Kidney (tissue), 14 donors: Measurements from ENCODE around the gene APBB2. TPM values are rescaled to one million over a fixed set of nuclear protein-coding genes. Genes with fewer than 3 reads are reported as not detected.

Experiments
- DNase-seq, 5 donors: peaks; one replicate each; pipeline ENCODE4 v3.0.0-alpha.2; 2013 to 2020
- FAIRE-seq: peaks from 2 replicates; lab custom pipeline; 2012; peaks lifted over from hg19 to GRCh38; lab: Jason Lieb, UNC
- H3K27ac ChIP-seq, 2 donors: one replicate each; pipeline ENCODE4 v1.7.0; 2013; ENCODE audit warnings: low read depth in 2 of 2, low read length in 2 of 2, inconsistent platforms in 1 of 2
- H3K27me3 ChIP-seq: one replicate; pipeline ENCODE4 v1.7.1; 2013; ENCODE audit warnings: low read length, inconsistent platforms; ENCODE audit not compliant: control insufficient read depth, insufficient read depth
- H3K36me3 ChIP-seq, 3 donors: one replicate each; pipeline versions ENCODE4 v1.7.0 to v1.7.1; 2013; ENCODE audit warnings: low read length in 3 of 3, control low read depth in 1 of 3, inconsistent platforms in 1 of 3; ENCODE audit not compliant: insufficient read depth in 3 of 3, control insufficient read depth in 2 of 3
- H3K4me1 ChIP-seq, 3 donors: one replicate each; pipeline versions ENCODE4 v1.7.0 to v1.7.1; 2013; ENCODE audit warnings: low read length in 3 of 3, inconsistent platforms in 1 of 3, low read depth in 1 of 3; ENCODE audit not compliant: control insufficient read depth in 2 of 3, insufficient read depth in 2 of 3
- H3K4me3 ChIP-seq, 3 donors: one replicate each; pipeline versions ENCODE4 v1.7.0 to v1.8.1; 2013; ENCODE audit warnings: low read length in 3 of 3, control low read depth in 1 of 3, inconsistent platforms in 1 of 3
- H3K9ac ChIP-seq, 3 donors: one replicate each; pipeline versions ENCODE4 v1.7.0 to v1.7.1; 2013; ENCODE audit warnings: low read length in 3 of 3, control low read depth in 1 of 3, inconsistent platforms in 1 of 3
- H3K9me3 ChIP-seq, 3 donors: one replicate each; pipeline versions ENCODE4 v1.7.0 to v1.7.1; 2013; ENCODE audit warnings: low read length in 3 of 3, control low read depth in 1 of 3, inconsistent platforms in 1 of 3; ENCODE audit not compliant: control insufficient read depth in 2 of 3, insufficient read depth in 1 of 3
- intact Hi-C: fragments of 100-400 bp; cut with DNase I; formaldehyde crosslinking; loops from one replicate; pipeline ENCODE4 v1.11.1; 2022
- polyA plus RNA-seq: library from polyadenylated mRNA; stranded (reverse); fragments of 350-450 nt; fragmentation: Illumina TruSeq; extraction: RNeasy Lipid Tissue Mini Kit (QIAGEN cat#74804); gene quantifications from one replicate; pipeline ENCODE4 v1.2.3, GENCODE V29; 2014; ENCODE audit warnings: low read depth, low replicate concordance; ENCODE audit not compliant: insufficient read depth
- total RNA-seq: library from RNA; stranded (reverse); fragmentation: NEBNext Ultra II Directional; extraction: Animal tissue kit (Norgen Biotek cat#: 25700); gene quantifications from one replicate; pipeline ENCODE4 v1.2.1, GENCODE V29; 2021
- TF ChIP-seq, protein P1 (sequence below): IDR thresholded peaks from 3 replicates; pipeline ENCODE4 v1.5.1; 2012; ENCODE audit warnings: mild to moderate bottlenecking, moderate library complexity, borderline replicate concordance; ENCODE audit not compliant: insufficient read depth; ENCODE audit errors: extremely low read depth
- donor health status: control.
- donor health status: control.
- donor health status: control.
- donor health status: control.
- donor health status: control.
- donor health status: DM: yes; HTN: yes; CAD: no.
- donor health status: Normal renal cell carcinoma (clear cell type).

APBB2 gene
- total and polyA plus RNA-seq, 2 donors from 2014 or later, result 13.4 to 65.6 TPM

DNA sequence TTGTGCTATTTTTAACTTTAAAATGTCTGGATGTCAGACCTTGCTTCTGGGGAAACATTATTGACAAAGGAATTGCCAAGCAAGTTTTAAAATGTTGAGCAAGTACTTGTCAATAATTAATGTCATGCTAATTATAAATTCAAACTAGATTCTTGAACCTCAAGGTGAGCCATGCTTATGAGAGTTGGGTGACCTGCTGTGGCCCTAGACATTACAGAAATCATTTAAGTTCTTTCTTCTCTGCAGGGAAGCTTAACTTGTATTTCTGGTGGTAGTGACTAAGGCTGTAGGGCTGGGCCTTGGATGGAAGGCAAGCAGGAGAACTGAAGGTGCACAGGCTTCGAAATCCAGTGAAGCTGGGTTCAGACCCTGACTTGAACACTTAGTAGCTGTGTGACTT lies 27.6 kb upstream of the APBB2 start:
- no peaks in the 10 kb centered on the region for H3K9me3 ChIP-seq
- H3K27ac ChIP-seq, result peak overlapping the region in 1 of 2 donors; percentile 49
- no peaks in the 10 kb centered on the region for H3K36me3 ChIP-seq
- FAIRE-seq (no peak), DNase-seq (no peak)
- no peak overlapping the region for H3K9ac ChIP-seq
- TF ChIP-seq, protein P1, sequence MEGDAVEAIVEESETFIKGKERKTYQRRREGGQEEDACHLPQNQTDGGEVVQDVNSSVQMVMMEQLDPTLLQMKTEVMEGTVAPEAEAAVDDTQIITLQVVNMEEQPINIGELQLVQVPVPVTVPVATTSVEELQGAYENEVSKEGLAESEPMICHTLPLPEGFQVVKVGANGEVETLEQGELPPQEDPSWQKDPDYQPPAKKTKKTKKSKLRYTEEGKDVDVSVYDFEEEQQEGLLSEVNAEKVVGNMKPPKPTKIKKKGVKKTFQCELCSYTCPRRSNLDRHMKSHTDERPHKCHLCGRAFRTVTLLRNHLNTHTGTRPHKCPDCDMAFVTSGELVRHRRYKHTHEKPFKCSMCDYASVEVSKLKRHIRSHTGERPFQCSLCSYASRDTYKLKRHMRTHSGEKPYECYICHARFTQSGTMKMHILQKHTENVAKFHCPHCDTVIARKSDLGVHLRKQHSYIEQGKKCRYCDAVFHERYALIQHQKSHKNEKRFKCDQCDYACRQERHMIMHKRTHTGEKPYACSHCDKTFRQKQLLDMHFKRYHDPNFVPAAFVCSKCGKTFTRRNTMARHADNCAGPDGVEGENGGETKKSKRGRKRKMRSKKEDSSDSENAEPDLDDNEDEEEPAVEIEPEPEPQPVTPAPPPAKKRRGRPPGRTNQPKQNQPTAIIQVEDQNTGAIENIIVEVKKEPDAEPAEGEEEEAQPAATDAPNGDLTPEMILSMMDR, result no peak
- no peak overlapping the region for H3K4me3 ChIP-seq
- peaks cover 0 to 2% (median 0%) of the 10 kb centered on the region in 3 donors for H3K4me1 ChIP-seq
- H3K27me3 ChIP-seq, result no peaks in the 10 kb centered on the region
- intact Hi-C loops, result no loop called here

DNA sequence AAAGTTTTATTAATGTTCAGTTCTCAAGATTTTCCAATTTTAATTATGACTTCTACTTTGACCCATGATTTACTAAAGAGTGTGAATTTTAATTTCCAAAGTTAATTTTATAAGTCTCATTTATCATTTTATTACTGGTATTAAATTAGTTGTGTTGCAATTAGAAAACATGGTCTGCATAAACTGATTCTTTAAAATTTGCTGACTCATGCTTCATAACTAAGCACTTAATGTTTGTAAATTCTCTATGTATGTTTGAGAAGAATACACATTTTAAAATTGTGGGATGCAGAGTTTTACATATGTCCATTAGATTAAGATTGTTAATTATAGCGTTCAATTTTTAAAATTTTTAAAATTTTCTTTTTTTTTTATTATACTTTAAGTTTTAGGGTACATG lies 22.2 kb upstream of the APBB2 start:
- Histone ChIP-seq H3K27me3 (no peaks in the 10 kb centered on the region), H3K36me3 (no peaks in the 10 kb centered on the region), H3K27ac (no peak overlapping the region), H3K4me1 (no peaks in the 10 kb centered on the region), H3K4me3 (no peak overlapping the region), H3K9ac (no peak overlapping the region), H3K9me3 (no peaks in the 10 kb centered on the region)
- DNase-seq (no peak), FAIRE-seq (peak; percentile 27)
- intact Hi-C loops, result no loop called here
- TF ChIP-seq, protein P1, result no peak

DNA sequence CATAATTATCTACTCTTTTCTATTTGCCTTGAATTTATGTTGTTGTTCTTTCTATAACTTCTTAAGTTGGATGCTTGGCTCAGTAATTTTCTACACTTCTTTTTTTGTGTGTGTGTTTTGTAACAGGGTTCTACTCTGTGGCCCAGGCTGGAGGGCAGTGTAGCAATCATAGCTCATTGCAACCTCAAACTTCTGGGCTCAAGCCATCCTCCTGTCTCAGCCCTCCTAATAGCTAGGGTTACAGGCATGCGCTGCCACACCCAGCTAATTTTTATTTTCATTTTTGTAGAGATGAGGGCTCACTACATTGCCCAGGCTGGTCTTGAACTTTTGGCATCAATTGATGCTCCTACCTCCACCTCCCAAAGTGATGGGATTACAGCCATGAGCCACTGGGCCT lies 21.7 kb upstream of the APBB2 start:
- no peaks in the 10 kb centered on the region for H3K27me3 ChIP-seq
- no peak for DNase-seq
- intact Hi-C loops, result no loop called here
- H3K9ac ChIP-seq, result no peak overlapping the region
- H3K4me1 ChIP-seq, result no peaks in the 10 kb centered on the region
- H3K9me3 ChIP-seq, result no peaks in the 10 kb centered on the region
- H3K4me3 ChIP-seq, result no peak overlapping the region
- TF ChIP-seq, protein P1, result no peak
- H3K36me3 ChIP-seq, result no peaks in the 10 kb centered on the region
- no peak for FAIRE-seq
- no peak overlapping the region for H3K27ac ChIP-seq

DNA sequence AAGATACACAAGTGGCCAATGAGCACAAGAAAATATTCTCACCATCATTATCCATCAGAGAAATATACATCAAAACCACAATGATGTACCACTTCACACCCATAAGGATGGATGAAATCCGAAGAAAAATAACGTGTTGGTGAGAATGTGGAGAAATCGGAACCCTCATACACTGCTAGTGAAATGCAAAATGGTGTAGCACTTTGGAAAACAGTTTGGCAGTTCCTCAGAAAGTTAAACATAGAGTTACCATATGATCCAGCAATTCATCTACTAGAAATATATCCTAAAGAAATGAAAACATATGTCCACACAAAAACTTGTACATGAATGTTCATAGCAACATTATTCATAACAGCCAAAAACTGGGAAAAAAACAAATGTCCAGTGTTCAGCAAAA lies 18.5 kb upstream of the APBB2 start:
- Histone ChIP-seq H3K27ac (no peak overlapping the region), H3K9ac (no peak overlapping the region), H3K27me3 (no peaks in the 10 kb centered on the region), H3K36me3 (no peaks in the 10 kb centered on the region), H3K4me1 (no peaks in the 10 kb centered on the region), H3K4me3 (no peak overlapping the region), H3K9me3 (no peaks in the 10 kb centered on the region)
- FAIRE-seq (no peak), DNase-seq (no peak)
- TF ChIP-seq, protein P1, result no peak
- intact Hi-C loops, result no loop called here
